ENCODE results near the gene IPO4. TPM values are rescaled to one million over a fixed set of nuclear protein-coding genes. Genes with fewer than 3 reads are reported as not detected.

IPO4 gene
- total and polyA plus RNA-seq, 2 of the 13 experiments (the other 11 are each of a cell fraction or from before 2014, with no cell fraction given), result 39.0 to 179 TPM

DNA sequence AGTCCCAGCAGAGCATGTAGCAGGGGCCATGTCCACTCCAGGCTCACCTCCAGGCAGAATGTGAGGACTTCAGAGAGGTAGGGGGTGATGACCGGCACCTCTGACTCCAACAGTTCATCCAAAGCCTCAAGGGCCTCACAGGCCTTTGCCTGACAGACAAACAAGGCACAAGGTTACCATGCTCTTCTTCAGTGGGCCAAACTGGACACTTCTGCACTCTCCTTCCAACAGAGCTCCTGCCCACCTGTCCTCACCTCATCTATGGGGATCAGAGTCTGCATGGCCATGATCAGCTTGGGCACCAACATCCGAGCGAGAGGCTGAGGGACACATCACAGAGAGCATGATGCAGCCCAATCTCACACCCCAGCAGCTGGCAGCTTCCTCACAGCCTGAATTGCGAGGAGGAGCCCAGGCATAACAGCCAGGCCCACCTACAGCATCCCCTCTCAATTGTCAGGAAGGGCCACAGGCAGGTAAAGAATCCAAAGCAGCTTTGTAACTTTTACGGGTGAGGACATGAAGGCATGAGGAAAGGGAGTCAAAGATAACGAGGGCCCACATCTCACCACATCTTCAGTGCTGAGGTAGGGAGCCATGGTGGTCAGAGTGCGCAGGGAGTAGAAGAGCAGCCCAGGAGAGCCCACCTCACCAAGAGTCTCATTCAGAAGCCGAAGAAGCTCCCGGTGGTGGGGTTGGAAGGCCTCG is 1.6 kb downstream of the IPO4 start (continued):
- 0 out of 2 replicates have a peak, but pooled peaks have one; percentile 35 for TF ChIP-seq ZNF563 (CRISPR knock-in tag; IDR thresholded peaks at IDR 0.05)
- no peak for TF ChIP-seq CHCHD3 (CRISPR knock-in tag; IDR thresholded peaks at IDR 0.05)
- no peak for TF ChIP-seq ZNF816 (CRISPR knock-in tag; IDR thresholded peaks at IDR 0.05; ENCODE audit: borderline replicate concordance)
- TF ChIP-seq ZKSCAN8 (CRISPR knock-in tag; IDR thresholded peaks at IDR 0.05; ENCODE audit: borderline replicate concordance), result no peak
- TF ChIP-seq, protein P1, sequence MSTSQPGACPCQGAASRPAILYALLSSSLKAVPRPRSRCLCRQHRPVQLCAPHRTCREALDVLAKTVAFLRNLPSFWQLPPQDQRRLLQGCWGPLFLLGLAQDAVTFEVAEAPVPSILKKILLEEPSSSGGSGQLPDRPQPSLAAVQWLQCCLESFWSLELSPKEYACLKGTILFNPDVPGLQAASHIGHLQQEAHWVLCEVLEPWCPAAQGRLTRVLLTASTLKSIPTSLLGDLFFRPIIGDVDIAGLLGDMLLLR (CRISPR knock-in tag; IDR thresholded peaks at IDR 0.05), result no peak
- TF ChIP-seq, protein P2, sequence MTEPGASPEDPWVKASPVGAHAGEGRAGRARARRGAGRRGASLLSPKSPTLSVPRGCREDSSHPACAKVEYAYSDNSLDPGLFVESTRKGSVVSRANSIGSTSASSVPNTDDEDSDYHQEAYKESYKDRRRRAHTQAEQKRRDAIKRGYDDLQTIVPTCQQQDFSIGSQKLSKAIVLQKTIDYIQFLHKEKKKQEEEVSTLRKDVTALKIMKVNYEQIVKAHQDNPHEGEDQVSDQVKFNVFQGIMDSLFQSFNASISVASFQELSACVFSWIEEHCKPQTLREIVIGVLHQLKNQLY (CRISPR knock-in tag; IDR thresholded peaks at IDR 0.05), result no peak
- TF ChIP-seq, protein P3, sequence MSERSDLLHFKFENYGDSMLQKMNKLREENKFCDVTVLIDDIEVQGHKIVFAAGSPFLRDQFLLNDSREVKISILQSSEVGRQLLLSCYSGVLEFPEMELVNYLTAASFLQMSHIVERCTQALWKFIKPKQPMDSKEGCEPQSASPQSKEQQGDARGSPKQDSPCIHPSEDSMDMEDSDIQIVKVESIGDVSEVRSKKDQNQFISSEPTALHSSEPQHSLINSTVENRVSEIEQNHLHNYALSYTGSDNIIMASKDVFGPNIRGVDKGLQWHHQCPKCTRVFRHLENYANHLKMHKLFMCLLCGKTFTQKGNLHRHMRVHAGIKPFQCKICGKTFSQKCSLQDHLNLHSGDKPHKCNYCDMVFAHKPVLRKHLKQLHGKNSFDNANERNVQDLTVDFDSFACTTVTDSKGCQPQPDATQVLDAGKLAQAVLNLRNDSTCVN (CRISPR knock-in tag; IDR thresholded peaks at IDR 0.05; ENCODE audit: borderline replicate concordance), result 0 out of 2 replicates have a peak, but pooled peaks have one; percentile 34
- TF ChIP-seq, protein P4, sequence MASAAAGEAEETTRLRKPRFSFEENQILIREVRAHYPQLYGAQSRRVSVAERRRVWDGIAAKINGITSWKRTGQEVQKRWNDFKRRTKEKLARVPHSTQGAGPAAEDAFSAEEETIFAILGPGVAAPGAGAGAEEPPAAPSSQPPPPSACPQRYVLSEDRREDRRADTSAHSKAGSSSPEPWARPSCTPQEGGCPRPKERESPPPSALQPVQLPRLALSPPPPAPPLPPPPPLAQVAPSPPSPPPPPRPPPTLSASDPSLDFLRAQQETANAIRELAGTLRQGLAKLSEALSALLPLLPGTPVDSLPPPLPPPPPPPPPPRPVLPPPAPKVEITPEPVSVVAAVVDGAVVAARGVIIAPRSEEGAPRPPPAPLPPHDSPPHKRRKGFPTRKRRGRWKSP (CRISPR knock-in tag; IDR thresholded peaks at IDR 0.05), result no peak
- TF ChIP-seq ELF4 (CRISPR knock-in tag; IDR thresholded peaks at IDR 0.05; ENCODE audit: borderline replicate concordance), result no peak
- TF ChIP-seq RFX3 (CRISPR knock-in tag; IDR thresholded peaks at IDR 0.05), result no peak
- peak; percentile 34; the same call in 1 of the 2 replicates for TF ChIP-seq ZNF333 (CRISPR knock-in tag; IDR thresholded peaks at IDR 0.05; ENCODE audit: borderline replicate concordance)
- TF ChIP-seq EEA1 (CRISPR knock-in tag; IDR thresholded peaks at IDR 0.05; ENCODE audit: borderline replicate concordance), result 0 out of 2 replicates have a peak, but pooled peaks have one; percentile 65
- TF ChIP-seq POLR2G (IDR thresholded peaks at IDR 0.05; ENCODE audit: low read depth, low read length), result no peak
- no peak for TF ChIP-seq ASH2L (IDR thresholded peaks at IDR 0.05; ENCODE audit: insufficient read length, low read depth, low read length)
- TF ChIP-seq ZNF761 (CRISPR knock-in tag; conservative IDR thresholded peaks at IDR 0.05), result no peak
- TF ChIP-seq ZNF878 (CRISPR knock-in tag; IDR thresholded peaks at IDR 0.05), result no peak
- TF ChIP-seq RFXANK (CRISPR knock-in tag; IDR thresholded peaks at IDR 0.05), result no peak
- TF ChIP-seq ZNF781 (CRISPR knock-in tag; IDR thresholded peaks at IDR 0.05; ENCODE audit: borderline replicate concordance, not compliant biosample characterization), result no peak
- no peak for TF ChIP-seq ZMYM4 (CRISPR knock-in tag; IDR thresholded peaks at IDR 0.05)
- TF ChIP-seq ZNF224 (CRISPR knock-in tag; IDR thresholded peaks at IDR 0.05), result no peak
- TF ChIP-seq ZBTB8A (CRISPR knock-in tag; IDR thresholded peaks at IDR 0.05; ENCODE audit: borderline replicate concordance, low read depth), result no peak
- TF ChIP-seq, protein P5, sequence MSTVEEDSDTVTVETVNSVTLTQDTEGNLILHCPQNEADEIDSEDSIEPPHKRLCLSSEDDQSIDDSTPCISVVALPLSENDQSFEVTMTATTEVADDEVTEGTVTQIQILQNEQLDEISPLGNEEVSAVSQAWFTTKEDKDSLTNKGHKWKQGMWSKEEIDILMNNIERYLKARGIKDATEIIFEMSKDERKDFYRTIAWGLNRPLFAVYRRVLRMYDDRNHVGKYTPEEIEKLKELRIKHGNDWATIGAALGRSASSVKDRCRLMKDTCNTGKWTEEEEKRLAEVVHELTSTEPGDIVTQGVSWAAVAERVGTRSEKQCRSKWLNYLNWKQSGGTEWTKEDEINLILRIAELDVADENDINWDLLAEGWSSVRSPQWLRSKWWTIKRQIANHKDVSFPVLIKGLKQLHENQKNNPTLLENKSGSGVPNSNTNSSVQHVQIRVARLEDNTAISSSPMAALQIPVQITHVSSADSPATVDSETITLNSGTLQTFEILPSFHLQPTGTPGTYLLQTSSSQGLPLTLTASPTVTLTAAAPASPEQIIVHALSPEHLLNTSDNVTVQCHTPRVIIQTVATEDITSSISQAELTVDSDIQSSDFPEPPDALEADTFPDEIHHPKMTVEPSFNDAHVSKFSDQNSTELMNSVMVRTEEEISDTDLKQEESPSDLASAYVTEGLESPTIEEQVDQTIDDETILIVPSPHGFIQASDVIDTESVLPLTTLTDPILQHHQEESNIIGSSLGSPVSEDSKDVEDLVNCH (CRISPR knock-in tag; IDR thresholded peaks at IDR 0.05), result no peak
- no peak for TF ChIP-seq ZNF577 (CRISPR knock-in tag; IDR thresholded peaks at IDR 0.05; ENCODE audit: borderline replicate concordance, low read depth)

All from HepG2 (cell line).